Heart left ventricle (tissue), 13 donors: Measurements from ENCODE around the gene DPEP3.

Source experiments
- POLR2A ChIP-seq, 2 donors: fragments of 450-650 bp; IDR thresholded peaks; one replicate each; pipeline ENCODE4 v1.6.1; 2017; ENCODE audit warnings: antibody characterized with exemption in 2 of 2, mild to moderate bottlenecking in 2 of 2, moderate library complexity in 2 of 2
- TF ChIP-seq, protein P1 (sequence below), 12 donors: fragments of 200-600 bp; sonication (generic) in 4 of 12; IDR thresholded peaks; one replicate each; pipeline versions ENCODE4 v1.5.0 to v1.8.0; 2018 to 2022; ENCODE audit warnings: antibody characterized with exemption in 12 of 12, mild to moderate bottlenecking in 5 of 12
- donor health status: ischemic (EF 13 %, LVEDD 7.1; RV severe dilation, severe dysfunction).
- donor health status: DM: no; HTN: yes; CAD: no.
- donor health status: DM: no; HTN: no; CAD: no.
- donor health status: ischemic (EF 25% LVEDD 6.9; RV normal size, moderate dysfunction).
- donor health status: ischemic (EF 25% LVEDD 5.7; RV mildly dilated, moderate dysfunction).
- donor health status: ischemic (EF 35%, LVEDD 5.7; RV mildly dilated, moderate dysfunction).
- donor health status: nonischemic (EF 11% LVEDD 7.7; RV severe dilation, severe dysfunction).
- donor health status: DM: yes; HTN: yes; CAD: no.
- donor health status: PGD.
- donor health status: ischemic (EF 29% LVEDD 5.4; RV normal size, mild dysfunction).
- donor health status: nonischemic (EF 23%, LVEDD 6.1; RV moderate dilation, normal function).

DNA sequence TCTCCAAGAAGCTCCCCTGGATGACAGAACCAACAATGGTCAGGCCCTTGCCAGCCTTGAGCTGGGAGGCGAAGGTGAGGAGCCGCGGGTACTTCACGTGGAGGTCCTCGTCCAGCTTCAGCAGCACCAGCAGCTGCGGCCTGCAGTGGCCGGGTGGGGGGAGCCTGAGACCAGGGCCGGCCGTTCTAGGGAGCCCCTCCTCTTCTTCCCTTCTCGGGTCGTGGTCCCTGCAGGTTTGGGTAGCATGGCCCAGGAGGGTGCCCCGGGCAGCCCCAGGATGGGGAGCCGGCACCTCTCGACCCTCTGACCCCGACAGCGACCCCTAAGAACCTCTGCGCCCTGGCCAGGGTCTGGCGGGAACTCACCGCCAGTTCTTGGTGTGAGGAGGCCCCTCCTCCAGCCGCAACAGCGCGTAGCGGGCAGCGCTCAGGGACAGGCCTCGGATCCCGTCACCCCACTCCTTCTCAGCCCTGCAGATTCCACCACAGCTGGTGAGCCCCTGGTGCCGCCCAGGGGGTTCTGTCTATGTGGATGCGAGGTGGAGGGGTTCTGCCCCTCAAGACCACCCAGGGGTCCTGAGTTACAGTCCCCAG, 33.2 kb downstream of the DPEP3 start:
- TF ChIP-seq, protein P1, sequence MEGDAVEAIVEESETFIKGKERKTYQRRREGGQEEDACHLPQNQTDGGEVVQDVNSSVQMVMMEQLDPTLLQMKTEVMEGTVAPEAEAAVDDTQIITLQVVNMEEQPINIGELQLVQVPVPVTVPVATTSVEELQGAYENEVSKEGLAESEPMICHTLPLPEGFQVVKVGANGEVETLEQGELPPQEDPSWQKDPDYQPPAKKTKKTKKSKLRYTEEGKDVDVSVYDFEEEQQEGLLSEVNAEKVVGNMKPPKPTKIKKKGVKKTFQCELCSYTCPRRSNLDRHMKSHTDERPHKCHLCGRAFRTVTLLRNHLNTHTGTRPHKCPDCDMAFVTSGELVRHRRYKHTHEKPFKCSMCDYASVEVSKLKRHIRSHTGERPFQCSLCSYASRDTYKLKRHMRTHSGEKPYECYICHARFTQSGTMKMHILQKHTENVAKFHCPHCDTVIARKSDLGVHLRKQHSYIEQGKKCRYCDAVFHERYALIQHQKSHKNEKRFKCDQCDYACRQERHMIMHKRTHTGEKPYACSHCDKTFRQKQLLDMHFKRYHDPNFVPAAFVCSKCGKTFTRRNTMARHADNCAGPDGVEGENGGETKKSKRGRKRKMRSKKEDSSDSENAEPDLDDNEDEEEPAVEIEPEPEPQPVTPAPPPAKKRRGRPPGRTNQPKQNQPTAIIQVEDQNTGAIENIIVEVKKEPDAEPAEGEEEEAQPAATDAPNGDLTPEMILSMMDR (IDR thresholded peaks at IDR 0.05): no peak
- no peak for TF ChIP-seq POLR2A (IDR thresholded peaks at IDR 0.05)
